HG03135 (cell line): Measurements from ENCODE around the gene TMPRSS11E.
"Not testable (repeated sequence)": the region's sequence is repeated elsewhere in the genome, so short reads cannot be mapped to it uniquely, and the experiment has no call there.

Experiments
- ATAC-seq: cut with Tn5 transposase; IDR thresholded peaks from one replicate; pipeline ENCODE4 v1.9.1; 2021; ENCODE audit warnings: mild to moderate bottlenecking, moderate library complexity; ENCODE audit not compliant: unreplicated experiment

TMPRSS11E gene, protein sequence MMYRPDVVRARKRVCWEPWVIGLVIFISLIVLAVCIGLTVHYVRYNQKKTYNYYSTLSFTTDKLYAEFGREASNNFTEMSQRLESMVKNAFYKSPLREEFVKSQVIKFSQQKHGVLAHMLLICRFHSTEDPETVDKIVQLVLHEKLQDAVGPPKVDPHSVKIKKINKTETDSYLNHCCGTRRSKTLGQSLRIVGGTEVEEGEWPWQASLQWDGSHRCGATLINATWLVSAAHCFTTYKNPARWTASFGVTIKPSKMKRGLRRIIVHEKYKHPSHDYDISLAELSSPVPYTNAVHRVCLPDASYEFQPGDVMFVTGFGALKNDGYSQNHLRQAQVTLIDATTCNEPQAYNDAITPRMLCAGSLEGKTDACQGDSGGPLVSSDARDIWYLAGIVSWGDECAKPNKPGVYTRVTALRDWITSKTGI

DNA sequence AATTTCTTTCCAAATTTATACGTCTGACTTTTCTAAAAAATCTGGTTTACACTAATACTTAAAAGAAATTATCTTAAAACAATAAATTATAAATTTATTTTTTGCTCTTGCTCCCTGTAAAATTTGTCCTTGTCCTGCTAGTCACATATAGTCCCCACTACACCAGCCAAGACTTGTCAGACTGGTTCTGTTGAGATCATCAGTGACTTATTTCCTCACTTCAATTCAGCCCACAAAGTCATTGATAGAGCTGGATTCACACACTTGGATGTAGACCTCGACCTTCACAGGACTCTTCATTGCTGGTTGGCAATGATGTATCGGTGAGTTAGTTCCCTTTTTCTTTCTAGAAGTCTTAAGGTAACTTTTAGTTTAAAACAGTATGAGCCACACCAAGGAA, at the start of gene TMPRSS11E:
Gene TMPRSS11E (plus strand): TSS at position 263 of the 400 bp plus-strand sequence. CDS start 50 bp downstream, at position 313.
- ATAC-seq, result no peak

DNA sequence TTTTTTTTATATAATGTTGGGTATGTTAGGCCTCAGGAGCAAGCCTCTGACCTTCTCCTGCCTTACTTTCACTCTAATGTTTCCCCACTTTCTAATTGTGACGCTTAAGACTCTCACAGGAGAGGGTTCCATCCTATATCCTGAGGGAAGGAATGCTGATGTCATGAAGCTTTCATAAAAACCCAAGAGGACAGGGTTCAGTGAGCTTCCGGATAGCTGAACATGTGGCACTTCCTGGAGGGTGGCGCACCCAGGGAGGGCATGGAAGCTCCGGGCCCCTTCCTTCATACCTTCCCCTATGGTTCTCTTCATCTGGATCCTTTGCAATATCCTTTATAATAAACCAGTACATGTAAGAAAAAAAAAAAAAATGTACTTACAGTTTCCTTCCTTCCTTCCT, 48.0 kb upstream of the TMPRSS11E start:
- no peak for ATAC-seq

DNA sequence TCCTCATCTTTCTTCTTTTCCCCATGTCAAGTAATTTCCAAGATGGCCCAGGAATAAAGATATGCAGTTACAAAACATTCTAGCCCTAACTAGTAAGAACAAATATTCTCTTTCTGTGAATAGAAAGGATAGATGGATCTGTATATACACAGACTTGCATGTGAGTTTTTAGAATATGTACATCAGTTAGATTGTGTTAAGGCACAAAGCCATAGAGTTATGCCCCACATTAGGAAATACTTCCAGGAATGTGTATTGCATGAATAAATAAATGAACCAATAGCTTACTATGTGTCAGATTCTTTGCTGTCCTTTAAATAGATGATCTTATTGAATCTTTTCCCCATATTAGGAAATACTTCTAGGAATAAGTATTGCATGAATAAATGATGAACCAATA, 46.0 kb upstream of the TMPRSS11E start:
- no peak for ATAC-seq

DNA sequence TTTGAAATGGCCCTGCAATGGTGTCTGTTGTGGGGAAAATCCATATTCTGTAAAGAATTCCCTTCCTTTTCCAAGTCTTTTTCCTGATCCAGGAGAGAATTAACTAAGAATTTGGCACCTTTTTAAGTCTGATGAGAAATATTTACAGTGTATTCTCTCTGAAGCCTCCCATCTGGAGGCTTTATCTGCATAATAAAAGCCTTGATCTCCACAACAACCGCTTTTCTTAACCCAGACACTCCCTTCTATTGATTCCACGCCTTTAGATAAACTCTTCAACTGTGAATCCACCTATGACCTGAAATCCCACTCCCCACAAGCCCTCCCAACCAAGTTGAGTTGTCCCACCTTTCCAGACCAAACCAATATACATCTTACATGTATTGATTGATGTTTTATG, 43.1 kb upstream of the TMPRSS11E start:
- ATAC-seq, result no peak

DNA sequence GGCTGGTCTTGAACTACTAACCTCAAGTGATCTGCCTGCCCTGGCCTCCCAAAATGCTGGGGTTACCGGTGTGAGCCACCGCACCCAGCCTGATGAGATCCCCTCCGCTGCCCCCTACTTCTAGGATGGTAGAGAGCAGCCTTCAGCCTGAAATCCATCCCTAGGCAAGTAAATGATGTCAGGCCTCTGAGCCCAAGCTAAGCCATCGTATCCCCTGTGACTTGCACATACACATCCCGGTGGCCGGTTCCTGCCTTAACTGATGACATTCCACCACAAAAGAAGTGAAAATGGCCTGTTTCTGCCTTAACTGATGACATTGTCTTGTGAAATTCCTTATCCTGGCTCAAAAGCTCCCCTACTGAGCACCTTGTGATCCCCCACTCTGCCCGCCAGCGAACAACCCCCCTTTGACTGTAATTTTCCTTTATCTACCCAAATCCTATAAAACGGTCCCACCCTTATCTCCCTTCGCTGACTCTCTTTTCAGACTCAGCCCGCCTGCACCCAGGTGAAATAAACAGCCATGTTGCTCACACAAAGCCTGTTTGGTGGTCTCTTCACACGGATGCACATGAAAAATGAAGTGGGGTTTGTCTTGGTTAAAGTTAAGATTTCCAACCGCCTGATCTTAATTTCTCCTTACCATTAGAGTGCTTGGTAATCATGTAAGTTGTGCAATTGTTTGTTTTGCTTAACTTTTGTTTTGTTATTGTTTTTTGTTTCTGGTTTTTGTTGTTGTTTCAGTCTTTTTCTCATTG, 41.4 kb upstream of the TMPRSS11E start:
- not testable (repeated sequence) for ATAC-seq

DNA sequence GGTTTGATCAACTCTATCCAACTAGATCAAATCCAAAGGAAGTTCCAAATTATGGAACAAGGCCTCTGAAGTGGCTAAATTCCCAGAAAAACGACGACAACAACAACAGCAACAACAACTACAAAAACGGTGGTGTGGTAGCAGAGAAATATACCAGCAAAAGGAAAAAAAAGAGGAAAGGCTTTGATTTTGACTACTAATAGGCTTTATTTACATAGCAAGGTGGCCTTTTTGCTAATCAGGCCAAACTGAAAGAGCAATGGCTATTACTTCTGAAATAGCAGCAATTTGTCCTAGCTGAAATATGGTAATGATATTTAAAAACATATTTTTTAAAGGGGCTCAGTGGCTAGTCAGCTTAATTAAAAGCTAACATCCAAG, 40.8 kb upstream of the TMPRSS11E start:
- no peak for ATAC-seq

DNA sequence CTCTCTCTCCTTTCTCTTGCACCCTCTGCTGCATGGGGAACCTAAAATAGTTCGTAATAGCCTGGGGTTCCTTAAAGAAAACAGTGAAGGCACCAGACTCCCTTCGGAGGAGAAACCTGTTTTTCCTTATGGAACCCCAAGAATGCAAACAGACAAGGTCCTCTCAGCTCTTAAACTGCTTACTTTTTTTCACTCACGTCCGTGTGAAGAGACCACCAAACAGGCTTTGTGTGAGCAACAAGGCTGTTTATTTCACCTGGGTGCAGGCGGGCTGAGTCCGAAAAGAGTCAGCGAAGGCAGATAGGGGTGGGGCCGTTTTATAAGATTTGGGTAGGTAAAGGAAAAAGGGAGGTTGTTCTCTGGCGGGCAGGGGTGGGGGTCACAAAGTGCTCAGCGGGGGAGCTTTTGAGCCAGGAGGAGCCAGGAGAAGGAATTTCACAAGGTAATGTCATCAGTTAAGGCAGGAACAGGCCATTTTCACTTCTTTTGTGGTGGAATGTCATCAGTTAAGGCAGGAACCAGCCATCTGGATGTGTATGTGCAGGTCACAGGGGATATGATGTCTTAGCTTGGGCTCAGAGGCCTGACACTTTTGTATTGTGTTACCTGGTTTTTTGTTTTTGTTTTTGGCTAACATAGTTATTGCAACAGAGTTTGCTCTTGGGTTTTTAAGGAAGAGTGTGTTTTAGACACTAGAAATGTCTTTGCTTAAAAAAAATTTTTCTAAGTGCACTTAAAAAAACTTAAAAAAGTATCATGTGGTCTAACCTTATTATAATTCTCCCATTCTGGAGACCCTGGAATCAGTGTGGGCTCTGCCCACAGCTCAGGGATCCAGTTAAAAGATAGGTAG, 40.0 kb upstream of the TMPRSS11E start:
- ATAC-seq, result not testable (repeated sequence)

DNA sequence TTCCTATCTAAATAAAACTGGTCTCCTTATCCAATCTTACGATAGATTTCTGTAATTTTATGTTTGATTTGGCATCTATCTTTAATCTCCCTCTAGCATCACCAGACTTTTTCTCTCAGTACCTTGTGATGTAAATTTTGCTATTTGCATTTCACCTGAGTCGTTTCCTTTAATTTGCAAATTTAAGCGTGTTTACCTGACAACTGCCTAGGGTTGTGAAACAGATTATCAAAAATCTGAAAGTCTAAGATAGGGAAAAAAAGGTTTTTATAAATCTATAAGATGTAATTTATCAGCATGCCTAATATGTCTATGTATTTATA, 39.4 kb upstream of the TMPRSS11E start:
- ATAC-seq, result no peak

DNA sequence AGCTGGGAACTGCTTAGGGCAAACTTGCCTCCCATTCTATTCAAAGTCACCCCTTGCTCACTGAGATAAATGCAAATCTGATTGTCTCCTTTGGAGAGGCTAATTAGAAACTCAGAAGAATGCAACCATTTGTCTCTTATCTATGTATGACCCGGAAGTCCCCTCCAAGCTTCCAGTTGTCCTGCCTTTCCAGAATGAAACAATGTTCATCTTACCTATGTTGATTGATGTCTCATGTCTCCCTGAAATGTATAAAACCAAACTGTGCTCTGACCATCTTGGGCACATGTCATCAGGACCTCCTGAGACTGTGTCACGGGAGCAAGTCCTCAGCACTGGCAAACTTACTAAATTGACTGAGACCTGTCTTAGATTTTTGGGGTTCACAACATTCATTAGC, 37.1 kb upstream of the TMPRSS11E start:
- ATAC-seq, result no peak

DNA sequence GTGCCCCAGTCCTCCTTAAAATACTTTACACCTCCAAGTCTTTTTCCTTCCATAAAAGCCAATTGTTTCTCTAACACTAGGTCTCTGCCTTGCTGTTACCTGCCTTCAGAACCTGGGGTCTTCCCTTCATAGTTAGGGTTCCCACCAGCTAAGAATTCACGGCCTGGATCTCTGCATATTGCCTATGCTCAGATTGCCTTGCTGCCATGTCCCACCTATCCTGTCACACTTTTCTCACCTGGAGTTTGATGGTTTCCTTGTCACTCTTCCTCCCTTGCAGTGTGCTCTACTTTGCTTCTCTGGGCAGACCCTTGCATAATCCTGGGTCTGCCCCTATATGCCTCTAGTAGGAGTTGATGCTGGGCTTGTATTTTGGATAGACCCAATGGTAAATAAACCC, 36.6 kb upstream of the TMPRSS11E start:
- no peak for ATAC-seq

DNA sequence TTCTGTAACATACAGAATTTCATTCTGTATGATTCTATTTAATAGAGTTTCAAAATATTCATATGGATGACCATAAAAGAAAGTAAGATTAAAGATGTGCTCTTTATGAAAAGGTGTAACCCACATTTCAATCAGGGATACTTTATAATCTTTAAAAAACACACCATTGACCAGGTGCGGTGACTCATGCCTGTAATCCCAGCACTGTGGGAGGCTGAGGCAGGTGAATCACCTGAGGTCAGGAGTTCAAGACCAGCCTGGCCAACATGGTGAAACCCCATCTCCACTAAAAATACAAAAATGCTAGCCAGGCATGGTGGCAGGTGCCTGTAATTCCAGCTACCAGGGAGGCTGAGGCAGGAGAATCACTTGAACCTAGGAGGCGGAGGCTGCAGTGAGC, 35.2 kb upstream of the TMPRSS11E start:
- not testable (repeated sequence) for ATAC-seq

DNA sequence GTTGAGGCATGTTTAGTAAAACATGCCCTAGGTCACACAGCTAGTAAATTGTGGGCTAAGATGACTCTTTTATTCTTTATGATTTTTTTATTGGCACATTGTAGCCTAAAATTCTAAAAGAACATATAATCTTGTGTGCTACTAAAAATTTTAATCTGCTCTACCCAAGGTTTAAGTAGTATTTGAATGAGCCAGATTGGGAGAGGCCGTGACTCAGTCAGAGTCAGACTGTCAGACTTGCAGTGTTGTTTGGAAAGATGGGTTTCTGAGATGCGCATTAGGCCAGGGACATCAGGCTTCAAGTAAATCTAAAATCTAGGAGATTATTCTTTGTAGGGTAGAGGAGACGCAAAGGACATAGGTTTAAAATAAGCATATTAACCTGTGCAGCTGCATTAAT, 30.7 kb upstream of the TMPRSS11E start:
- ATAC-seq, result no peak

DNA sequence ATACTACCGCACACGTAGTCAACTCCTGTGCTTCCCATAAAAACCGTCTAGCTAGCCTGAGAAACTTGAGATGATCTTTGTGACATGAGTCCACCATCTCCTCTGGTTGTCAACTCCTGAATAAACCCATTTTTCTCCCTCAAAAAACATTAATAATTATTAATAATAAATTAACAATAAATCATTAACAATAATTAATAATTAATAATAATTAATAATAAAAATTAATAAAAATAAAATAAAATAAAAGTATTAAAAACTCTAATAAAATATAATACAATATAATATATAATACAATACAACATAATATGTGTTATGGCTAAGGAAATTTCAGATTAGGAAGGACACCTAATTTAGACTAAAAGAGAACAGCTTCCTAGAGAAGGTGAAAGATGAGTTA, 20.7 kb upstream of the TMPRSS11E start:
- ATAC-seq, result no peak

DNA sequence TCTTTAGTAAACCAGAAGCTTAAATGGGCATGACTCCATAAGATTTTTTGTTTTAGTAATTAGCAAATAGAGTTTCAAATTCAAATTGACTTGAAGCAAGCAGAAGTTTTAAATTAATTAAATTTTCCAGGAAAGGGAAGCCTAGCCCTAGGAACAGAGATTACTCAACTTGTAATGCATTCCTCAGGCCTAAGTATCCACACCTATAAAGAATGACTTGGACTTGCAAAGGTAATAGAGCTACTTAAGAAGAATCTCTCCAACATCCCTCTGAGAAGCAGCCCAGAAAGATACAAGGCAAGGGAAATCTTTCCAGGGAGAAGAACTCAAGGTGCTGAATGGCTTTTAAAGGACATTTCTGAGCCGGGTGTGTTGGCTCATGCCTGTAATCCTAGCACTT, 16.9 kb upstream of the TMPRSS11E start:
- no peak for ATAC-seq

DNA sequence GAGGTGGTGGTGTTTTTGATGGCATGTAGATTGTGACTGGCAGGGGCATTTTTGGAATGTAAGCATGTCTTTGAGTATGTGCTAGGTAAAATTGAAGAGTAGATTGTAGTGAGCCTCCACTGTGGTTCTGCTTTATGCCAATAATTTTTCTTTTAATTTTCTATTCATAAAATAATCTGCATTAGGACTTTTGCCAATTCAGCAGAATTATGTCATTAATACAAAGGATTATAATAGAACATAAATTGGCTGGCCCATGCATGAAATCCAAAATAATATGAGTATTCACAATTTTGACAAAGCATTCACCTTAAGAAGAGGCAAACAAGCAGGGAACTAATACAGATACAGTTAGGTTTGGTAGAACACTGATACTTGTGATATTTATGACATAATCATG, 14.9 kb upstream of the TMPRSS11E start:
- ATAC-seq, result no peak

DNA sequence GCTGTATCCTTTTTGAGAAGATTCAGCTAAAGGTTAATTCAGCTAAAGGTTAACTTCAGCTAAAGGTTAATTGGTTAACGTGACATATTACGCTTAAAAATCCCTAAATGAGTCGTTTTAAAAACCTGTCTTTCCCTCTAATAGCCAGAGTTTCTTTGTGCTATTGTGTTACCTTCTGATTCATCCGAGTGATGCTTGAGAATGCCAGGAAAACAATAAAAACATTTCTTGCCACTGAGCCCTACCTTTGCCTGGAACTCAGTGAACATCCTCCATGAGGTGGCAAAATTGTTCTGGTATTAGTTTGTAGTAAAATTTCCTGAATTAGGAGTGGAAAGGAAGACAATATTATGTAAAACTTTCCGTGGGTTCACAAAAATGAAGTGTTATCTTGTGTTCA, 13.7 kb upstream of the TMPRSS11E start:
- ATAC-seq, result no peak

DNA sequence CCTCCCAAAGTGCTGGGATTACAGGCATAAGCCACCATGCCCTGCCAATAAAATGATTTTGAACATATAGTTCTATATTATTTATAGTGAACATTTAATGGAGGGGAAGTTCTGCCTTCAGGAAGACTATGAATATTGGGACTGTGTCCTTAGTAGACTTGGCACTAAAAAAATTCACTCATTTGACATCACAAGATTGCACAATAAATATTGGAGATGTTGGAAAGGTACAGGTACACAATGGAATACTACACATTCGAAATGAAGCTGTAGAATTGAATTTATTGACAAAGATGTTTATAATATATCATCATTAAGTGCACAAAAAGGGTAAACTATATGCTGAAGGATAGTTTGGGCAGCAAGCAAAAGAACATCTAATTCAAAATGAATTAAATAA, 13.0 kb upstream of the TMPRSS11E start:
- ATAC-seq, result no peak

DNA sequence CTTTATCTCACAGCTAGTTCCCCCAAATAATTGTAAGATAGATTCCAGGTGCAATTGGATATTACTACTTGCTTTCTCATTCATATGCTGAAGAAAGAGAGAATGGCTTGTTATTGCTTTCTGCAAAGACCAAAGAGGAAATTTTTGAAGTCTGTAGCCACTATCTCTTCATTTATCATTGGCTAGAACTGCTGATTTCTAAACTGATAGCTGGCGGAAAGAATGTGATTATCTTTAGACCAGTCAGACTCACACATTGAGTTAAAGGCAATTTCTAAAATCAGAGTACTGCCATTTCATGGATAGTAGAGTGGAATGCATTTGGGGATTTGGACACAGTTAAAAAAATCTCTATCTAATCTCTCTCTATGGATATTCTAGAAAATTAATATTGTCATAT, 12.4 kb upstream of the TMPRSS11E start:
- no peak for ATAC-seq

DNA sequence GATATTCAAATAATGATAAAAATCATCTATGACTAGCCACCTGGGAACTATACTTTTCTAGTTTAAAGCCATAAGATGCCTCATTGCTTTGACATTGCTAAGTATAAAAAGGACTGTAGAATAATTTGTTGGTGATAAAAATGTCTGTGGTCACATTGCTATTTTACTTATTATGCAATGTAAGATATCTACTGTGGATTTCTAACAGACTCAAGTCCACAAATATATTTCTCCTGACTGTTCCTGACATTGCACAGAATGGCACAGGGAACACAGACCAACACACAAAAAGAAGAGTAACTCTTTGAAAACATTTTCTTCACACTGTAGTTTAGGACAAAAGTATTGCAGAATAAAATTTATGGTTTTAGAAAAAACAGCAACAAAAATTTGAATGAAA, 2.2 kb upstream of the TMPRSS11E start:
- no peak for ATAC-seq

DNA sequence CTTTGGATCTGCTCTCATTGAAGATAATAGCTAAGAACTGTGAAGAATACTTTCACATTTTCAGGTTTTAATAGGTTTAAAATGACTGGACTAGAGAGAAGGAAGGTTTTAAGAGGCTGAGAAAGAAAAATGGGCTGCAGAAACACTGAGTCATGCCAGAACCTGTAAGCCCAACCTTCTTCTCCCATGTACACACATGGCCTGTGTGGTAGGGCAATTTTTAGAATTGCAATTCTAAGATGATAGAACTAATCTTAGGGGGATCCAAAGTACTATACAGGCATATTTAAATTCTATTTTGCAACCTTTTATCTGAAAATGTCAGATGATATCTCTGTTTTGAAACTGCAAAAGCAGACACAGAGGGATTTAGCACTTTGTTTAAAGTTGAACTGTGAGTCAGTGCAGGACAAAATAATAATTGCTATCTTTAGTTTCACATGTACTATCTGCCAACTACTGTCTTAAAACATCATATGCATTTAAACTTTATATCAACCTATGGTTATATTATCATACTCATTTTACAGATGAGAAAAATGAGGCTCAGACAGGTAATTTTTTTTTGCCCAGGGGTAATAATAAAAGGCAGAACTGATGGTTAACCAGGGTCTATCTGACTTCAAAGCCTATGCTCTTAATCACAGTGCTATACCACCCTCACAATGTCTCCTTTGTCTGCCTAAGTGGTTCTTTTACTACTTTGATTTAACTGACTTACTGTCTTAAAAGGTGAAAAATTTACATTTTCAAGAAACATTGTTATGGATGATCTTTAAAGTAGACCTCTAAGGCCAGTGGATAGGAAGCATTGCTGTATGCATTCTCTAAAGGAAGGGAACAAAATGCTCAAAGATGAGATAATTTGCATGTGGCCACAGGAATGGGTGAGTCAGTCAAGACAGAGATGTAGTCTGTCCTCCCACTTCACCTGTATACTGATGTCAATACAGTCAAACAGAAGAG, 4.3 kb downstream of the TMPRSS11E start:
- ATAC-seq, result peak; percentile 79
